HG02623 (cell line): ENCODE data around the gene TGIF2LX.
"Not testable (repeated sequence)": the region's sequence is repeated elsewhere in the genome, so short reads cannot be mapped to it uniquely, and the experiment has no call there.

Experiments
- ATAC-seq: cut with Tn5 transposase; IDR thresholded peaks from one replicate; pipeline ENCODE4 v1.9.1; 2021; ENCODE audit warnings: moderate library complexity; ENCODE audit not compliant: unreplicated experiment

The TGIF2LX gene

GRCh38 chrX:89921665-89922064 is at the start of gene TGIF2LX:
Gene TGIF2LX, plus strand, starts transcription at chrX:89921908. Its CDS starts 178 bp downstream, at chrX:89922086.
- ATAC-seq, result not testable (repeated sequence)

GRCh38 chrX:89922338-89922934 is 728 bp downstream of the TGIF2LX start:
- ATAC-seq, result not testable (repeated sequence)

GRCh38 chrX:89943077-89943476 is 21.4 kb downstream of the TGIF2LX start:
- not testable (repeated sequence) for ATAC-seq

- ATAC-seq, result not testable (repeated sequence)
Observed at GRCh38 chrX:89965588-89965987, 43.9 kb downstream of the TGIF2LX start.
